GM15510 (cell line): ENCODE measurements around the gene HPSE.

Experiments
- POLR2A ChIP-seq: IDR thresholded peaks from 3 replicates; pipeline ENCODE4 v1.6.1; 2011; ENCODE audit warnings: borderline replicate concordance; ENCODE audit not compliant: insufficient read length; ENCODE audit errors: extremely low read depth

HPSE gene

DNA sequence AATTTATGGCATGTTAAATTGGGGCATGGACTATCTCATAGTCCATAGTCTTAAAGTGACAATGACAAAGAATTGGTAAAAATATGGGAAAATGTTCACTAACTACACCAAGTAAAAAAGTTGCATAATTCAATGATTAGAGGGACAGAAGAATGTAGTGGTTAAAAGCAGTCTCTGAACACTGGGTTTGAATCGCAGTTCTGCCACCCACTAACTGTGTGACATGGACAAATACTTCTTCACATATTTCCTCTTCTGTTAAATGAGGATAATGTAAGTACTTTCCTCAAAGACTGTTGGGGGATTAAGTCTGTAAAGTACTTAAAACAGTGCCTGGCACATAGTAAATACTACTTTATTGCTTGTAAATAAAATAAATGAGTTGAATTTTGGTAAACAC, 65.4 kb downstream of the HPSE start:
- TF ChIP-seq POLR2A: no peak

DNA sequence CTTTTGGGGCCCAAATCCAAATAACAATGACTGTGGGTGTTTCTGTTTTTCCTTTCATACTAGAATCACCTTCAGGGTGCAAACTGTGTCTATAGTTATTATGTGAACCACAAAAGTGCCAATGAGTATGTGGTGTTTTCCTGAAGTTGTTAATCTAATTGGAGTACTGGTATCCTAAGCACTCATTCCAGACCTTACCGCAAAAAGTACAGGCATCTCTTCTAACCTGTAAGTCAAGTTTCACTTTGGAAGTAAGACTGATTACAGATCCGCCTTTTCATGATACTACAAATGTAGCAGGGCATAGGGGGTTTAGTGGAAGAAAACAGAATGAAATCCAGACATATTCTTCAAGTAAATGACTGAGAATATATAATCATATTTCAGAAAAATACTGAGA, 66.2 kb downstream of the HPSE start:
- TF ChIP-seq POLR2A: no peak

DNA sequence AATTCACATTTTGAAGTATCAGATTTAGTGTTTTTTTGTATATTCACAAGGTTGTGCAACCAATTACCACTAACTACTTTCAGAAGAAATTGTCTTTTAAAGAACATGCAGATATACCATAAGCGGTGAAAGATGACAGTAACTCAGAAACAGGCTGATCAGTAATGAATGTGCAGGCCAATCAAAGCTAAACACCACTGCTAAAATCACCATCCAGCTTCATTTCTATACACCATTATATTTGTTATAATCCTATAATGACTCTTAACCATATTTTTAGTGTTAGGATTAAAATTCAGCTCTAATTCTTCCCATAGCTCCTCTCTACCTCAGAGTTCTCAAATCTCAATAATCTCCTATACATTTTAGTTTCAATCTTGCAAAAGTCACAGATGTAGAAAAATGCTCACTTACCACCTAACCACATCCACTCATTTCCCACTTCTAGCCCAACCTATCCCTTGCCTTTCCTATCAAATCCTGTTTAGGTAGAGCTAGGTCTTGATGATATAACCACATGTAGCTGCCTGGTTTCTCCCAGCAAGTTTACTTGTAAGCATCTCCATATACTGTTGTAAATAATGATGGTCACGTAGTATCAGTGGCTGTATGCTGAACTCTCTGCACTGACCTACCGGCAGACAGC, 66.7 kb downstream of the HPSE start:
- no peak for TF ChIP-seq POLR2A

DNA sequence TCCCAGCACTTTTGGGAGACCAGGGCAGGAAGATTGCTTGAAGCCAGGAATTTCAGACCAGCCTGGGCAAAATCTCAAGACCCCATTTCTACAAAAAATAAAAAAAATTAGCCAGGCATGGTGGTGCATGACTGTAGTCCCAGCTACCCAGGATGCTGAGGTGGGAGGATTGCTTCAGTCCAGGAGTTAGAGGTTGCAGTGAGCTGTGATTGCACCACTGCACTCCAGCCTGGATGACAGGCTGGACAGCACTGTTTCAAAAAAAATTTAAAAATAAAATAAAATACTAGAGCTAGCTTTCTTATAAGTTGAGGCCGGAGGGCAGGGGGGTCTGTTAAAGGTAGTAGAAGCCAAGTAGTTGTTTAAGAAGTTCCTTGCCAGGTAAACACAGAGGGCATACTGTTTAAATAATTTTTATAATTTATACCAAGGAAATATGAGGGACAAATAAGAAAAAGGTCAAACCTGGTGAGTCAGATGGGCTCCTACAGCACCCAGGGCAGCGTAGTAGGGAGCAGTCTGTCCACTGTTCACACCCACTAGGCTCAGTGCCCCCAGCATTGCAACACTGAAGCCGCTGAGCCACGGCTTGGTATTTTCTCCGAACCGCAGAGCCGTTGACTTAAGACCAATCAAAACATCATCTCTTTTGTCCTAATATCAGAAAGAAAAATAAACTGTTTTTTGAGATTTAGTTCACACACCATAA, 67.4 kb downstream of the HPSE start:
- no peak for TF ChIP-seq POLR2A

DNA sequence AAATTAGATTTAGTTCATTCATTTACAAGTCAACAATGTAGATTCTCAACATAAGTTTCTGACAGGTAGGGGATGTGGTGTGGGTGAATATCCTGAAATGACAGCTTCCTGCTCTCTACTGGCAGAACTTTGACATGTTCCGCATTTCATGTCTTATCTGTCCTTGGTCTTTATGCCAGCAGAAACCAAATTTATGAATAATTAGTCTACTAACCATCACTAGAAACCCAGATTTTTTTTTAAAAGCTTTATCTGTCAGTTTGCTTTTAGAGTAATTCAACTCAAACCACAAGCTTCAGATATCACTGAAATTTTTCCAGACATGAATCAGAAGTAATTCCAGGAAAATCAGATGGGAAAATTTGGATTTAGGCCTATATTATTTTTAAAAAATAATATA, 68.0 kb downstream of the HPSE start:
- no peak for TF ChIP-seq POLR2A

- no peak for TF ChIP-seq POLR2A
These were observed 71.5 kb downstream of the HPSE start for GRCh38 chr4:83263106-83263505.

- TF ChIP-seq POLR2A: no peak
These were observed 72.0 kb downstream of the HPSE start for GRCh38 chr4:83262682-83263081.

- no peak for TF ChIP-seq POLR2A
These were observed 73.3 kb downstream of the HPSE start for GRCh38 chr4:83261307-83261706.

GRCh38 chr4:83259586-83259985, 75.1 kb downstream of the HPSE start:
- TF ChIP-seq POLR2A: no peak

GRCh38 chr4:83258461-83258860, 76.2 kb downstream of the HPSE start:
- TF ChIP-seq POLR2A: no peak

GRCh38 chr4:83257811-83258210, 76.8 kb downstream of the HPSE start:
- no peak for TF ChIP-seq POLR2A

DNA sequence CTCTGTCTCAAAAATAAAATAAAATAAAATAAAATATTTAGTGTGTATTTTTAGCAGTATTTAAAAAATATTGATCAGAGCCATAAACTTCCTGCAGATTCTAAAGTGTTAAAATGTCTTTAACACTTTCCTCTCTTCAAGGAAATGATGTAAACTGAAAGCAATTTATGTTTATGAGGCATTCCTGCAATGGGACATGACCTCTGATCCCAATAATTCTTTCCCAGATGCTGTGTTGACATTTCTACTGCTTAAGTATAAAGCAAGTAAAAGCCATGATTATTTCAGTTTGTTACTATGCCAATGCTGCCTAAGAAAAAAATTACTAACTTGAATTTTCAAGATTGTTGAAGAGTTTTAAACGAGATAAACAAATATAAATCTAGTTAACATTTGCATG, 79.1 kb downstream of the HPSE start:
- TF ChIP-seq POLR2A: no peak

DNA sequence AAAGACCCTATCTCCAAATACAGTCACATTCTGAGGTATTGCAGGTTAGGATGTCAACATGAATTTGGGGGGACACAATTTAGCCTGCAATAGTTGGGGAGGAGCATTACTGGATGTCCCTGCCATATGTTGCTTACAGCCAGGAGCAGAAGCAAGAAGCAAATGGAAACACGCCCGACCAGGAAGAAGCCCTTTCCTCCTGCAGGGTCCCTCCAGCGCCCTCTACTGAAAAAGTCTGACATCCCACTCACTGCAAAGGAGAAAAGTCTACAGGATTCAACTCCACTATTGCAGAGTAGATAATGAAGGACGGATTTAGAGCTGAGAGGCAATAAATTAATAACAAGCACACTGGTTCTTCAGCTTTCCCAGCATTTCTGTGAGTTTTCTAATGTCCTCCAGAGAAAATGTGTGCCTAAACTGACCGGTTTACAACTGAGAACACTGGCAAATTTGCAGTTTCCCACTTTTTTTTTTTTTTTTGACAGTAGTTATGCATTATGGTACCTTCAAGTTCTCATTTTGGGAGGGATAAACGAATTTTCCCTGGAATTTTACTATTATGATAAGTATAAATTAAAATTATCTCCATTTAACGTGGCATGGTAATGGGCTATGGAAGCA, 81.8 kb downstream of the HPSE start:
- no peak for TF ChIP-seq POLR2A

DNA sequence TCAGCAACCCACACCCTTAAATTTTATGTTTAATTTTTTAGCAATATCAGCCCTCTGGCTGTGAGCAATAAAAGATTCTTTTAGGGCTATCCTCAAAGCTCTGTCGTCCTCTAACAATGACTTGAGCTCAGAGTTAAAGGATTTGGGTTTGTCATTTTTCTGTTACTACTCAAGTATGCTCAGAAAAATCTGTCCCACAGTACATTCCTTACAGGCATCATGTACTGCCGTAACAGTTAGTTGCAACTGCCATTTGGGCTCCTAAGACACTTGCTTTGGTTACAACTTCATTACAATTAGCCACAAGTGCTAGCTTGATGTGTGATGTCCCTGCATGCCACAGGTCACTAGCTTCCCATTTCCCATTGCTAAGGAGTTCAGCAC, 83.2 kb downstream of the HPSE start:
- TF ChIP-seq POLR2A: no peak

GRCh38 chr4:83250687-83251446, 83.8 kb downstream of the HPSE start:
- no peak for TF ChIP-seq POLR2A
